ENCODE results near the gene ANKRD55.

- no peak for TF ChIP-seq POLR2A (IDR thresholded peaks at IDR 0.05)
- TF ChIP-seq CTCF (IDR thresholded peaks at IDR 0.05), result no peak
- TF ChIP-seq EP300 (IDR thresholded peaks at IDR 0.05), result no peak
Observed at GRCh38 chr5:56168066-56168478, 65.1 kb downstream of the ANKRD55 start.
